Bronchial epithelial cell (primary cell): ENCODE results near the gene KRT34. TPM values are rescaled to one million over a fixed set of nuclear protein-coding genes. Genes with fewer than 3 reads are reported as not detected.

Source experiments
- DNase-seq: peaks from one replicate; pipeline ENCODE4 v3.0.0-alpha.2; 2010; ENCODE audit warnings: low read depth
- FAIRE-seq: peaks from 2 replicates; lab custom pipeline; 2011; peaks lifted over from hg19 to GRCh38; lab: Jason Lieb, UNC
- H3K27me3 ChIP-seq: 2 replicates; pipeline ENCODE4 v1.5.1; 2011; ENCODE audit warnings: low read length; ENCODE audit not compliant: control insufficient read depth, insufficient read depth
- H3K36me3 ChIP-seq: 2 replicates; pipeline ENCODE4 v1.5.1; 2011; ENCODE audit warnings: low read length; ENCODE audit not compliant: control insufficient read depth, insufficient read depth
- H3K4me3 ChIP-seq: 2 replicates; pipeline ENCODE4 v1.5.1; 2011; ENCODE audit warnings: mild to moderate bottlenecking, low read depth, low read length, control low read depth
- total RNA-seq: library from RNA; depleted of rRNA; stranded (reverse); fragments of >200 nt; gene quantifications from 2 replicates; pipeline ENCODE4 v1.2.1, GENCODE V29; 2014
- TF ChIP-seq, protein P1 (sequence below): IDR thresholded peaks from 2 replicates; pipeline ENCODE4 v1.5.1; 2011; ENCODE audit warnings: mild to moderate bottlenecking, moderate library complexity, low read length, control low read depth, inconsistent platforms; ENCODE audit not compliant: insufficient read depth, severe bottlenecking

KRT34 gene
- total RNA-seq, 1 donor from 2014 or later: 0.53 TPM

GRCh38 chr17:41411072-41411840 is 29.1 kb upstream of the KRT34 start:
- TF ChIP-seq, protein P1, sequence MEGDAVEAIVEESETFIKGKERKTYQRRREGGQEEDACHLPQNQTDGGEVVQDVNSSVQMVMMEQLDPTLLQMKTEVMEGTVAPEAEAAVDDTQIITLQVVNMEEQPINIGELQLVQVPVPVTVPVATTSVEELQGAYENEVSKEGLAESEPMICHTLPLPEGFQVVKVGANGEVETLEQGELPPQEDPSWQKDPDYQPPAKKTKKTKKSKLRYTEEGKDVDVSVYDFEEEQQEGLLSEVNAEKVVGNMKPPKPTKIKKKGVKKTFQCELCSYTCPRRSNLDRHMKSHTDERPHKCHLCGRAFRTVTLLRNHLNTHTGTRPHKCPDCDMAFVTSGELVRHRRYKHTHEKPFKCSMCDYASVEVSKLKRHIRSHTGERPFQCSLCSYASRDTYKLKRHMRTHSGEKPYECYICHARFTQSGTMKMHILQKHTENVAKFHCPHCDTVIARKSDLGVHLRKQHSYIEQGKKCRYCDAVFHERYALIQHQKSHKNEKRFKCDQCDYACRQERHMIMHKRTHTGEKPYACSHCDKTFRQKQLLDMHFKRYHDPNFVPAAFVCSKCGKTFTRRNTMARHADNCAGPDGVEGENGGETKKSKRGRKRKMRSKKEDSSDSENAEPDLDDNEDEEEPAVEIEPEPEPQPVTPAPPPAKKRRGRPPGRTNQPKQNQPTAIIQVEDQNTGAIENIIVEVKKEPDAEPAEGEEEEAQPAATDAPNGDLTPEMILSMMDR: no peak
- no peak for DNase-seq
- Histone ChIP-seq H3K27me3 (no peaks in the 10 kb centered on the region), H3K4me3 (no peak overlapping the region), H3K36me3 (no peaks in the 10 kb centered on the region)
- peak; percentile 43 for FAIRE-seq

DNA sequence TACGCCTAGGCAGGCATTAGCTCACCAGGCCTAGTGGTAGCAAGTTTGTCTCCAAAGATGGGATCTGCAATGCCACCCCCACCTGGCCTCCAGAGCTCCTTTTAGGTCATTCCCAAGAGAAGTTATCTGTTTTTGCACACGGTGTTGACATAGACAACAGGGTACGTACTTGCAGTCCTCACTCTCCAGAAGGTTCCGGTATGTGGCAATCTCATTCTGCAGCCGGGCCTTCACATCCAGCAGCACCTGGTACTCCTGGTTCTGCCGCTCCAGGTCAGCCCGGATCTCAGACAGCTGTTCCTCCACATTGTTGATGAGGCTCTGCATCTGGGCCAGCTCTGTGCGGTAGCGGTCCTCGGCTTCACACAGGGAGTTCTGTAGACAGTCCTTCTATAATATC is 25.1 kb upstream of the KRT34 start:
- Histone ChIP-seq H3K27me3 (no peaks in the 10 kb centered on the region), H3K36me3 (no peaks in the 10 kb centered on the region), H3K4me3 (no peak overlapping the region)
- TF ChIP-seq, protein P1: no peak
- DNase-seq (no peak), FAIRE-seq (peak; percentile 32)

DNA sequence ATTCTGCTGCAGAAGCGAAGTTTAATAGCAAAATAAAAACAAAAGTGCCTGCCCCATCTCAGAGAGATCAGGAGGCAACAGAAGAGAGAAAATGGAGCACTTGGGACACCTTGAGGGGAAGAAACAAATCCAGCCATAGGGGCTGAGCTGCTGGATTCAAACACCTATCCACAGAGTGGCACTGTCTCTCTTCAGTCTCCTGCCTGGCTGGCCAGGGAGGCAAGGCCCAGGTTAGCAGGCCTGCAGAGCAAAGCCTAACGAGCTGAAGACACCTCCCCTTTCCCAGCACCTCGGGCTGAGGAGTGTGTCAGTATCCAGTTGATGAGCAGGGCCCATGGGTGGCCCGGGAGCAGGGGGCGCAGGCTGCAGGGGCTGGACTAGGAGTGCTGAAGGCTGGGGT is 24.1 kb upstream of the KRT34 start:
- no peak overlapping the region for H3K4me3 ChIP-seq
- H3K27me3 ChIP-seq: no peaks in the 10 kb centered on the region
- DNase-seq (peak; percentile 50), FAIRE-seq (peak; percentile 60)
- no peaks in the 10 kb centered on the region for H3K36me3 ChIP-seq
- TF ChIP-seq, protein P1: peak; percentile 52

DNA sequence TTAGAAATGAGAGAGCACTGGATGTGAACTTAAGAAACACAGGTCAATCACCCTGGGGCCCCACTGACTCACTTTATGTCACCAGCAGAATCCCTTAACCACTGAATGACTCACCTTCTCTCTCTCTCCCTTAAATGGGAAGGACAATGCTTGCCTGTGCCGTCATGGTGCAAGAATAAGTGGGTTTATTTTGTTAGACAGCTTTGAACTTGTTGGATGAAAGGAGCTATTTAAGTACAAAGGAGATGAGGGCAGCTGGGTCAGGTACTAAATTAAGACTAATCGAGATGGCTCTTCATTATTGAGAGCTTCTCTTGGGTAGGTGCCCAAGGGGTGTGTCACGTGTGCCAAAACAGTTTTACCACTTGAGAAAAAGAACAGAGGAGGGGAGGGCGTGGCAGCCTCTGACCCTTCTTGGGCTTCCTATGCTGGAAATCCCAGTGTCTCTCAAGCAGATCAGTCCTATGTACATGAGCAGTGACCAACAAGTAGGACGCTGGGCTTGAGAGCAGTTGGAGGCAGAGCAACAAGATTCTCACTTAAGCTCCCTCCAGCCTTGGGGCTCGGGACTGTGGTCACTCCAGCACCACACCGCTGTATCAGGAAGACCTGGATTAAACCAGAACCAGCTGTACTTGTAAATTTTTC is 22.0 kb upstream of the KRT34 start:
- peak; percentile 96 for FAIRE-seq
- Histone ChIP-seq H3K27me3 (no peaks in the 10 kb centered on the region), H3K36me3 (no peaks in the 10 kb centered on the region), H3K4me3 (no peak overlapping the region)
- peak; percentile 100 for DNase-seq
- TF ChIP-seq, protein P1: no peak

DNA sequence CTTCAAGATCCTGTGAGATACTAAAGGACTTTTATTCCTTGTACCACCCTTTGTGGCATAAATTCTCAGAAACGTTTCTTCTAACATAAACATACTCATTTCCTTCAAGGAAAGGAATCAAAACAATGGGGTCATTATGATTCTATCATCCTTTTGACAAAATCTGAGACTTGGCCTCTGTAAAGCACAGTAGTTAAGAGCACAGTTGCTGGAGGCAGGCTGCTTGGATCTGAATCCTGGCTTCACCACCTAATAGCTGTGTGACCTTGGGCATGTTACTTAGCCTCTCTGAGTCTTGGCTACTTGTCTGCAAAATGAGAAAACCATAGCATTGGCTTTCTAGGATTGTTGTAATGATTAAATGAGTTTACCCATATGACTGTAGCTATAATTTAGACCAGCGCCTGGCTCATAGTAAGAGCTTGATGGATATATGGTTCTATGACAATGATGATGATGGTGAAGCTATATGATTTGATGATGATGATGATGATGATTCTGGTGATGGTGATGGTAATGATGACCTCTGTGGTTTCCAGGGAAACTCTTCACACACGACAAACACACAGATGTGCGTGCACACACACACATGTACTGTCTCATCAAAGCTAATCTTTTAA is 21.4 kb upstream of the KRT34 start:
- Histone ChIP-seq H3K27me3 (no peaks in the 10 kb centered on the region), H3K4me3 (no peak overlapping the region), H3K36me3 (no peaks in the 10 kb centered on the region)
- TF ChIP-seq, protein P1: no peak
- DNase-seq (no peak), FAIRE-seq (no peak)
